Endothelial cell of umbilical vein (primary cell): ENCODE data around the gene STRN3. TPM values are rescaled to one million over a fixed set of nuclear protein-coding genes. Genes with fewer than 3 reads are reported as not detected.
A peak's percentile ranks its signal among the peaks of the same experiment; 100 is the strongest.

Source experiments
- BruUV-seq: library from RNA; stranded (reverse); fragments of 400-500 nt; replicated peaks from 2 replicates; lab custom pipeline; 2021; lab: Mats Ljungman, UMichigan
- CTCF ChIA-PET: fragments of 300-600, 350-600 bp; sonication (Branson Sonifier 250); formaldehyde crosslinking; loops from one replicate; lab custom pipeline; 2021; ENCODE audit warnings: antibody characterized with exemption, inconsistent platforms; lab: Charles Lee
- POLR2A ChIA-PET: fragments of 300-600, 350-600 bp; sonication (Branson Sonifier 250); formaldehyde crosslinking; loops from one replicate; lab custom pipeline; 2021; ENCODE audit warnings: antibody characterized with exemption, inconsistent platforms; lab: Charles Lee
- DNase-seq: peaks from one replicate; pipeline ENCODE4 v3.0.0-alpha.2; 2011; ENCODE audit warnings: low read depth, low spot score
- FAIRE-seq: peaks from 2 replicates; lab custom pipeline; 2011; peaks lifted over from hg19 to GRCh38; lab: Jason Lieb, UNC
- H2AFZ ChIP-seq: 2 replicates; pipeline ENCODE4 v1.6.0; 2012; ENCODE audit warnings: low read depth, low read length, control low read depth, inconsistent platforms
- H3K27ac ChIP-seq: 2 replicates; pipeline ENCODE4 v1.5.1; 2011; ENCODE audit warnings: low read depth, mild to moderate bottlenecking, control low read depth, low read length, moderate library complexity; ENCODE audit not compliant: insufficient read depth
- H3K27me3 ChIP-seq, 2 experiments: 2 replicates each; pipeline versions ENCODE4 v1.6.0 to v1.6.1; 2011; ENCODE audit warnings: low read length in 2 of 2, mixed read lengths in 1 of 2; ENCODE audit not compliant: control insufficient read depth in 2 of 2, insufficient read depth in 2 of 2
- H3K36me3 ChIP-seq, 2 experiments: 2 replicates in 1 of 2; 3 replicates in 1 of 2; pipeline ENCODE4 v1.5.1; 2011; ENCODE audit warnings: low read length in 2 of 2, mild to moderate bottlenecking in 1 of 2, moderate library complexity in 1 of 2; ENCODE audit not compliant: control insufficient read depth in 2 of 2, insufficient read depth in 2 of 2; ENCODE audit errors: extremely low read depth in 1 of 2
- H3K4me1 ChIP-seq: 3 replicates; pipeline ENCODE4 v1.5.1; 2011; ENCODE audit warnings: mild to moderate bottlenecking, low read length; ENCODE audit not compliant: control insufficient read depth, insufficient read depth; ENCODE audit errors: extremely low read depth
- H3K4me2 ChIP-seq: 2 replicates; pipeline ENCODE4 v1.6.1; 2011; ENCODE audit warnings: low read length, control low read depth, mixed read lengths; ENCODE audit not compliant: insufficient read depth
- H3K4me3 ChIP-seq, 3 experiments: fragments of 200-600 bp in 1 of 3; sonication (generic), shearing (Covaris generic) in 1 of 3; replicated peaks in 1 of 3; 2 replicates each; pipeline ENCODE4 v1.5.1; 2011 to 2016; ENCODE audit warnings: control low read depth in 3 of 3, low read length in 3 of 3, mild to moderate bottlenecking in 2 of 3, inconsistent platforms in 1 of 3, low read depth in 1 of 3, moderate library complexity in 1 of 3; ENCODE audit not compliant: insufficient read depth in 1 of 3
- H3K79me2 ChIP-seq: 2 replicates; pipeline ENCODE4 v1.6.0; 2012; ENCODE audit warnings: low read length, inconsistent platforms; ENCODE audit not compliant: control insufficient read depth, insufficient read depth
- H3K9ac ChIP-seq: replicated peaks from 2 replicates; pipeline ENCODE3; 2011; ENCODE audit warnings: low read length, control low read depth; ENCODE audit not compliant: insufficient read depth; ENCODE audit errors: extremely low read depth
- H3K9me1 ChIP-seq: replicated peaks from 3 replicates; pipeline ENCODE4 v1.6.0; 2011; ENCODE audit warnings: mild to moderate bottlenecking, low read length; ENCODE audit not compliant: control insufficient read depth, insufficient read depth; ENCODE audit errors: extremely low read depth
- H3K9me3 ChIP-seq: replicated peaks from 2 replicates; pipeline ENCODE4 v1.5.1; 2012; ENCODE audit warnings: low read length, inconsistent platforms; ENCODE audit not compliant: control insufficient read depth, insufficient read depth
- H4K20me1 ChIP-seq: replicated peaks from 2 replicates; pipeline ENCODE3; 2011; ENCODE audit warnings: mild to moderate bottlenecking, low read length; ENCODE audit not compliant: control insufficient read depth, insufficient read depth; ENCODE audit errors: extremely low read depth
- CTCF ChIP-seq, 2 donors: IDR thresholded peaks; 1 replicate in 1 of 2; 2 replicates in 1 of 2; pipeline ENCODE4 v1.5.1; 2011; ENCODE audit warnings: low read length in 2 of 2, mild to moderate bottlenecking in 2 of 2, moderate library complexity in 2 of 2, control low read depth in 1 of 2, inconsistent platforms in 1 of 2, low read depth in 1 of 2; ENCODE audit not compliant: insufficient read depth in 1 of 2; ENCODE audit errors: extremely low read depth in 1 of 2
- EZH2 ChIP-seq: IDR thresholded peaks from 2 replicates; pipeline ENCODE4 v1.6.1; 2012; ENCODE audit warnings: borderline replicate concordance, low read depth, mild to moderate bottlenecking, moderate library complexity, low read length, inconsistent platforms; ENCODE audit not compliant: severe bottlenecking
- FOS ChIP-seq: IDR thresholded peaks from 2 replicates; pipeline ENCODE4 v1.6.1; 2011; ENCODE audit warnings: mild to moderate bottlenecking, low read length, moderate library complexity, borderline replicate concordance; ENCODE audit not compliant: insufficient read depth
- GATA2 ChIP-seq: IDR thresholded peaks from 2 replicates; pipeline ENCODE4 v1.7.0; 2011; ENCODE audit warnings: low read depth, mild to moderate bottlenecking, moderate library complexity, mixed read lengths, low read length; ENCODE audit not compliant: insufficient read length, insufficient read depth
- JUN ChIP-seq: IDR thresholded peaks from 2 replicates; pipeline ENCODE4 v1.6.1; 2011; ENCODE audit warnings: borderline replicate concordance, low read depth; ENCODE audit not compliant: insufficient read length, insufficient read depth
- MAX ChIP-seq: IDR thresholded peaks from 2 replicates; pipeline ENCODE4 v1.6.1; 2011; ENCODE audit not compliant: insufficient read depth, insufficient read length
- MYC ChIP-seq: IDR thresholded peaks from one replicate; pipeline ENCODE4 v1.6.1; 2011; ENCODE audit warnings: mild to moderate bottlenecking, low read depth, low read length
- POLR2A ChIP-seq: IDR thresholded peaks from 2 replicates; pipeline ENCODE4 v1.6.1; 2012; ENCODE audit warnings: low read depth, mild to moderate bottlenecking, control low read depth, low read length
- POLR2AphosphoS5 ChIP-seq: IDR thresholded peaks from 2 replicates; pipeline ENCODE4 v1.6.1; 2012; ENCODE audit warnings: low read depth, mild to moderate bottlenecking, control low read depth, low read length, moderate library complexity; ENCODE audit not compliant: insufficient read depth
- dilution Hi-C: fragments of 300-500 bp; cut with MboI; formaldehyde crosslinking; loops from one replicate; pipeline ENCODE4 v1.15.0; 2019; ENCODE audit warnings: low sequenced_read_pairs; ENCODE audit not compliant: extremely low pct_ligation_motif_present
- intact Hi-C: fragments of 100-400 bp; cut with micrococcal nuclease; formaldehyde crosslinking; loops from one replicate; pipeline ENCODE4 v1.10.0; 2022
- polyA plus RNA-seq, 4 experiments: library from polyadenylated mRNA; depleted of rRNA in 3 of 4; stranded (reverse) in 3 of 4; unstranded in 1 of 4; fragments of >200 nt; gene quantifications; 2 replicates each; pipeline versions ENCODE4 v1.2.1 to v1.2.3, GENCODE V29; 2011 to 2012; ENCODE audit warnings: missing spikeins in 1 of 4
- total RNA-seq: library from RNA; stranded (reverse); gene quantifications from 2 replicates; pipeline ENCODE4 v1.2.3, GENCODE V29; 2021

The STRN3 gene
- total and polyA plus RNA-seq, 2 donors (not counting 3 experiments of a cell fraction or from before 2014, with no cell fraction given), result 8.4 to 35.1 TPM

DNA sequence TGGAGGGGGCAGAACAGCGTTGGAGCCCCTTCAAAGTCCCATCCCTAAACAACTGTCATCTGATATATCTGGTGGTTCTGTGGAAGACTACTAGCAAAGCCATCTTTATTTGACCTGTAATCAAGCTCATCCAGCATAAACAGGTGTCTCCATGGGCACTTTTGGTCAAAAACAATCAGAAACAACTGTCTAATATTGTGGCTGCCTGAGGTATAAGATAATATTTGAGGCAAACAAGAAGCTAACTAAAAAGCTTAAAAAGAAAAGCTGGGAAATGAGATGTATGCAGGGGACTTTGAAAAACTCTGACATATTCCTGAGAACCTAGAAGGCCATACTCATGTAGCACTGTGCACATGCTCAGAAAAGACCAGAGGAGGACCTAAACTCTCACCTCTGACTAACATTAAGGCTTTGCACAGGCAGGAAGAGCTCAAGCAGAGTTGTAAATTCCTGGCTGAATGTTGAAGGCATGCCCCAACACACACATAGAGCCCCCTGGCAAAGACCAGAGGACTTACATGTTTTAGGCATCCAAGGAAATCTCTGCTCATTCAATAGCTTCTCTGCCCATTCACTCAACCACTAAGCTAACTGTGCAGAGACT is 28.0 kb downstream of the STRN3 start:
- Histone ChIP-seq H3K4me3 (no peak overlapping the region), H4K20me1 (peaks cover 12% of the 10 kb centered on the region), H3K9ac (no peak overlapping the region), H3K9me3 (no peaks in the 10 kb centered on the region), H3K4me1 (peaks cover 25% of the 10 kb centered on the region), H3K36me3 (peaks cover 0 to 2% of the 10 kb centered on the region in 2 experiments), H3K27me3 (no peaks in the 10 kb centered on the region), H3K79me2 (peaks cover 92% of the 10 kb centered on the region), H3K27ac (no peak overlapping the region), H3K9me1 (peaks cover 6% of the 10 kb centered on the region), H2AFZ (no peak overlapping the region), H3K4me2 (no peak overlapping the region)
- dilution Hi-C loops (no loop called here), intact Hi-C loops (no loop called here)
- BruUV-seq, result no TSS peak
- FAIRE-seq (peak; percentile 38), DNase-seq (no peak)
- POLR2A ChIA-PET, result no interaction called here
- CTCF ChIA-PET, result no interaction called here
- no peak for TF ChIP-seq CTCF (IDR thresholded peaks at IDR 0.05; ENCODE audit: extremely low read depth in 1 of 2, insufficient read depth in 1 of 2, low read depth in 1 of 2, low read length in 2 of 2)
- TF ChIP-seq MAX, result no peak
- TF ChIP-seq GATA2, result no peak
- TF ChIP-seq MYC, result no peak
- TF ChIP-seq FOS, result no peak
- TF ChIP-seq POLR2AphosphoS5, result no peak
- TF ChIP-seq JUN, result no peak
- TF ChIP-seq POLR2A, result no peak
- TF ChIP-seq EZH2, result no peak
